Measurements from ENCODE around the gene FBXW7. TPM values are rescaled to one million over a fixed set of nuclear protein-coding genes. Genes with fewer than 3 reads are reported as not detected.

FBXW7 gene
- total and polyA plus RNA-seq, 2 experiments from 2014 or later: 19.7 to 67.7 TPM

GRCh38 chr4:152510349-152511147 lies 25.3 kb downstream of the FBXW7 start:
- H3K4me1 ChIP-seq (ENCODE audit: low read depth): peaks cover under 1% of the 10 kb centered on the region

GRCh38 chr4:152509595-152510225 lies 26.2 kb downstream of the FBXW7 start:
- DNase-seq (ENCODE audit: low read depth in 1 of 2, low spot score in 1 of 2): no peak
- H3K27me3 ChIP-seq: no peaks in the 10 kb centered on the region
- TF ChIP-seq CTCF (IDR thresholded peaks at IDR 0.05; ENCODE audit: low read depth, low read length): no peak
- no peaks in the 10 kb centered on the region for H3K9me3 ChIP-seq (ENCODE audit: low read depth)
- H3K4me3 ChIP-seq: no peak overlapping the region
- no peaks in the 10 kb centered on the region for H3K4me1 ChIP-seq (ENCODE audit: low read depth)
- H3K27ac ChIP-seq: no peak overlapping the region
- H3K36me3 ChIP-seq: no peaks in the 10 kb centered on the region

More at GRCh38 chr4:152510349-152511147, 25.3 kb downstream of the FBXW7 start:
- no peak for TF ChIP-seq CTCF (IDR thresholded peaks at IDR 0.05; ENCODE audit: low read depth, low read length)
- H3K9me3 ChIP-seq (ENCODE audit: low read depth): no peaks in the 10 kb centered on the region
- H3K27me3 ChIP-seq: no peaks in the 10 kb centered on the region
- H3K36me3 ChIP-seq: no peaks in the 10 kb centered on the region
- H3K27ac ChIP-seq: no peak overlapping the region
- H3K4me3 ChIP-seq: no peak overlapping the region
- no peak for DNase-seq (ENCODE audit: low read depth in 1 of 2, low spot score in 1 of 2)

DNA sequence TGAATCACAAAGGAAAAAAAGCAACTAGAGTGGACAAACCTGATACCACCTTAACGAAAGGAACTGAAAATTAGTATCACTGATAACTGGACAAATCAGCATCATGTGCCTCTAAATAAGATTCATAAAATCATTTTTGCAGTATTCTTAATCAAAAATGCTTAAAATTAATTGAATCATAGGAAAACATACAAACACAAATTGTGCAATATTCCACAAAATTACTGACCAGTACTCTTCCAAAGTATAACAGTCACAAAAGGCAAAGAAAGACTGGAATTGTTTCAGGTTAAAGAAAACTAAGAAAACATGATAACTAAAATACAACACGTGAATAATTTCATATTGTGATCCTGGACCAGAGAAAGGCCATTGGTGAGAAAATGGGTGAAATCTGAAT lies 27.1 kb downstream of the FBXW7 start:
- Histone ChIP-seq H3K4me1 (ENCODE audit: low read depth) (no peaks in the 10 kb centered on the region), H3K27ac (no peak overlapping the region), H3K36me3 (no peaks in the 10 kb centered on the region), H3K9me3 (ENCODE audit: low read depth) (no peaks in the 10 kb centered on the region), H3K27me3 (no peaks in the 10 kb centered on the region), H3K4me3 (no peak overlapping the region)
- DNase-seq (ENCODE audit: low read depth in 1 of 2, low spot score in 1 of 2): no peak
- TF ChIP-seq CTCF (IDR thresholded peaks at IDR 0.05; ENCODE audit: low read depth, low read length): no peak

GRCh38 chr4:152508386-152508785 lies 27.5 kb downstream of the FBXW7 start:
- no peak for TF ChIP-seq CTCF (IDR thresholded peaks at IDR 0.05; ENCODE audit: low read depth, low read length)
- no peak overlapping the region for H3K4me3 ChIP-seq
- H3K27ac ChIP-seq: no peak overlapping the region
- no peak for DNase-seq (ENCODE audit: low read depth in 1 of 2, low spot score in 1 of 2)
- no peaks in the 10 kb centered on the region for H3K27me3 ChIP-seq
- H3K4me1 ChIP-seq (ENCODE audit: low read depth): no peaks in the 10 kb centered on the region
- H3K9me3 ChIP-seq (ENCODE audit: low read depth): no peaks in the 10 kb centered on the region
- H3K36me3 ChIP-seq: no peaks in the 10 kb centered on the region

- H3K27ac ChIP-seq: no peak overlapping the region
- H3K9me3 ChIP-seq (ENCODE audit: low read depth): no peaks in the 10 kb centered on the region
- H3K27me3 ChIP-seq: no peaks in the 10 kb centered on the region
- H3K36me3 ChIP-seq: no peaks in the 10 kb centered on the region
- no peak for TF ChIP-seq CTCF (IDR thresholded peaks at IDR 0.05; ENCODE audit: low read depth, low read length)
- H3K4me3 ChIP-seq: no peak overlapping the region
- no peak for DNase-seq (ENCODE audit: low read depth in 1 of 2, low spot score in 1 of 2)
- no peaks in the 10 kb centered on the region for H3K4me1 ChIP-seq (ENCODE audit: low read depth)
Observed at GRCh38 chr4:152503653-152504290, 32.1 kb downstream of the FBXW7 start.
